NCI-H1105 treated with DMSO at 0.1 percent for 48 hours (cell line): ENCODE measurements around the gene SLC25A1.
"Not testable (repeated sequence)": the region's sequence is repeated elsewhere in the genome, so short reads cannot be mapped to it uniquely, and the experiment has no call there.

ENCODE experiments used
- DNase-seq: peaks from one replicate; lab custom pipeline; 2025; lab: John Stamatoyannopoulos, UW

The SLC25A1 gene

GRCh38 chr22:19166421-19166820 lies 12.1 kb downstream of the SLC25A1 start:
- no peak for DNase-seq

DNA sequence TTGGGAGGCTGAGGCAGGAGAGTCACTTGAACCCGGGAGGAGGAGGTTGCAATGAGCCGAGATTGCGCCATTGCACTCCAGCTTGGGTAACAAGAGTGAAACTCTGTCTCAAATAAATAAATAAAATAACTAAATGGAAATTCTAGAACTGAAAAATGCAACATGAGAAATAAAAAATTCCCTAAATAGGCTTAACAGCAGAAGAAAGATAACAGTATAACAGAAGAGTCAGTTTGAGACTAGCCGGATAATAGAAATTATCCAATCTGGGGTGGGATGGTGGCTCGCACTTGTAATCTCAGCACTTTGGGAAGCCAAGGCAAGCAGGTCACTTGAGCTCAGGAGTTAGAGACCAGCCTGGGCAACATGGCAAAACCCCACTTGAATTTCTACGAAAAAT lies 14.1 kb downstream of the SLC25A1 start:
- no peak for DNase-seq

GRCh38 chr22:19158649-19159048 lies 19.9 kb downstream of the SLC25A1 start:
- DNase-seq = not testable (repeated sequence)

GRCh38 chr22:19156109-19156508 lies 22.4 kb downstream of the SLC25A1 start:
- DNase-seq = not testable (repeated sequence)

DNA sequence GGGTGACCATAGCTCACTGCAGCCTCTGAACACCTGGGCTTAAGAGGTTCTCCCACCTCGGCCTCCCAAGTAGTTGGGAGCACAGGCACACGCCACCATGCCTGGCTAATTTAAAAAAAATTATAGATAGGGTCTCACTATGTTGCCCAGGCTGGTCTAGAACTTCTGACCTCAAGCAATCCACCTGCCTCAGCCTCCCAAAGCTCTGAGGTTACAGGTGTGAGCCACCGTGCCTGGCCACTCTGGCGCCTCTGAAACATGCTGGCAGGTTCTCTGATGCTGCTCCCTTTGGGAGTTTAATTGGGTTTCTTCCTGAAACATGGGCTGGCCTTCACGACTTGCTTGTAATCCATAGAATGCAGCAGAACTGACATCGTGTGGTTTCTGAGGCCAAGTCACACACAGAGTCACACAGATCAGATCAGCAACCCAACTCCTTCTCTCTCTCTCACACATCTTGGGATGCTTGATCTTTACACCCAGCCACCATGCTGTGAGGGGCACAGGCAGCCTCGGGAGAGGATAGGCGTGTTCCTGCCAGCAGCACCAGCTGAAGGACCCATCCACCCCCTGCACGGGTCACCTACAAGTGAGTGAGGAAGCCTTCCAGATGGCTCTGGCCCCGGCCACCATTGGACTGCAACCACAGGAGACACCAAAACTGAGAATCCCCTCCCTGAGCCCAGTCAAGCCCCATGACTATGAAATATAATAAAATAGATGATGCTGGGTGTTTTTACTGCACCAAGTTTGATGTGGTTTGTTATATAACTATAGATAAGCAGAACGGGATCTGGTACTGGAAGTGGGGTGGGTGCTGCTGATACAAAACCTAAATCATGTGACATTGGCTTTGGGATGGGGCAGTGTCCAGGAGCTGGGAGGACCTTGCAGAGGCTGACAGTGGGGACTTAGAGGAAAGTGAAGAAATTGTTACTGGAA lies 25.3 kb downstream of the SLC25A1 start:
- DNase-seq = no peak

- no peak for DNase-seq
Measured at GRCh38 chr22:19151329-19152191, 27.0 kb downstream of the SLC25A1 start.

DNA sequence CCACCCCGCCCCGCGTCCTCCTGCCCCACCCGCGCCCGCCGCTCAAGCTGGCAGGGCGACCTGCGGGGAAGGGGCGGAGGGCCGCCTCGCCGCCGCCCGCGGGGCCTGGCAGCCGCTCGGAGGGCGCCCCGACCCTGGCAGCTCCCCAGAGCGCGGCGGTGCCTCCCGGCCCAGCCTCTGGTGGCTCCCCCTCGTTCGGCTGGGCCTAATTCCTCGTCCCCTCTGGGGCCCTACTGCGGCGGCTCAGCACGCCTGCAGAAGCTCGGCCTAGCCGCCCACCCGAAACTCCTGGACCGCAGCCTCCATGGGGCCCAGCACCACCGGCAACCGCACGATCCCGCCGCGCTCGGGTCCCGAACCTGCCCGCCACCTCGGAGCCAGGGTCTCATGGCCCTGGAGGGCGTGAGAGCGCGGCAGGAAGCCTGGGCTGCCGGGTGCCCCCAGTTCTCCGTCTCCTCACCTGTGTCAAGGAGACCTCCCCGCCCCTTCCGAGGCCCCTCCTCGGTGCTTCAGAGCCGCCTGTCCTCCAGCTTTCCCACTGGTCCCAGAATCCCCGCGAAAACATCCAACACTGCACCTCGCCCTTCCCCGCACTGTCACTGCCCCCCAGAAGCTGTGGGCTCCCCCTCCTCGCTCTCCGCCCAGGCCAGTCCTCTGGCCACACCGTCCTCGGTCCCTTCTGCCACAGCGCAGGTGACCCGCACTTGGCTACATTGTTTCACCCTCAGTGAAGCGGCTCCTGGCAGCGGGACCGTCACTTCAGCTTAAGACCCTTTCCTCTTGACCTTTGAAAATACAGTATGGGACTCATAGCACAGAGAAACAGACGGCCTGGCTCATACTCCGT lies 27.8 kb downstream of the SLC25A1 start:
- DNase-seq = no peak

DNA sequence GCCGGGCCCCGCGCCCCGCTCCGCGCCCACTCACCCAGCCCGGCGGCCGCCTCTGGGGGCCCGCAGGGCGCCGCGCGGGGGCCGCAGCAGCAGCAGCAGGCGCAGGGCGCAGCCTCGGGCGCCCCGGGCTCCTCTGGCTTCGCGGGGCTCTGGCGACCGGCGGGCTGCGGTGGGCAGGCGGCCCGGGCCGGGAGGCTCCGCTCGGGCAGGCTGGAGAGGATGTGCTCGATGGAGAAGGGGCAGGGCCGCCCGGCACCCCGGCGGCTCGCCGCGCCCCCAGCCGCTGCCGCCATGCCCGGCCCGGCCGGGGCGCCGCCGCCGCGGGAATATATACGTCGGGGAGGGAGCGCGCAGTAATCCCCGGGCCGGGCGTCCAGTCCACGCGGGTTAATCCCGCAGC lies 28.5 kb downstream of the SLC25A1 start, which contains the start of gene GSC2:
GSC2 (minus strand) TSS at position 302 of the 400 bp plus-strand sequence; CDS start at position 293, 9 bp downstream.
- DNase-seq = no peak

GRCh38 chr22:19149047-19149883 lies 29.3 kb downstream of the SLC25A1 start:
- peak; percentile 20 for DNase-seq

DNA sequence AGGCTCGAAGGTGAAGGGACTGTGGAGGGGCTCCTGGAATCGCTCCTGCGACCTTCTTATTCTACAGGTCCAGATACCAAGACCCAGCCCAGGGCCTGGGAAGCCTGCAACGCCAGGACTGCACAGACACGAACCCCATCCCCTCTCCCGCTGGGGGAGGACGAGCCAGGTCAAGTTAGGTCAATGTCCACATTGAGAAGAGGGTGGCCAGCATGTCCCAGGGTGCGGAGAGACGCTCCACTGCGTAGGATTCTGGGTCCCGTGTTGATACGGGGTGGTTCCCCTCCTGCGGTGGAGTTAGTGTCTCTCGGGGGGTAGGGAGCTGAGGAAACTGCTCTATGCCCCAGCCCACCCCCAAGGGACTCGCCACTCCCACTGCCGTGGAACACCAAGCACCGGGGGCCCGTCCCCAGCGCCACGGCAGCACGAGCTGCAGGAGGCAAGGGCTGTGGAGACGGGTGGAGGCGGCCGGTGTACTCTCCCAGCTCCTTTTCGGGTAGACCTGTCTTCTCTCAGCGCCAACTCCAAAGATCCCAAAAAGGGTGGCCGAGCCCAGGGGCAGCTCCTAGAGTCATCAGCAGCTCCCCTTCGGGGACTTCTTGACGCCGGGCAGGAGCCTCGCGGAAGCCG lies 30.0 kb downstream of the SLC25A1 start:
- no peak for DNase-seq

GRCh38 chr22:19147195-19147780 lies 31.2 kb downstream of the SLC25A1 start:
- DNase-seq = no peak

DNA sequence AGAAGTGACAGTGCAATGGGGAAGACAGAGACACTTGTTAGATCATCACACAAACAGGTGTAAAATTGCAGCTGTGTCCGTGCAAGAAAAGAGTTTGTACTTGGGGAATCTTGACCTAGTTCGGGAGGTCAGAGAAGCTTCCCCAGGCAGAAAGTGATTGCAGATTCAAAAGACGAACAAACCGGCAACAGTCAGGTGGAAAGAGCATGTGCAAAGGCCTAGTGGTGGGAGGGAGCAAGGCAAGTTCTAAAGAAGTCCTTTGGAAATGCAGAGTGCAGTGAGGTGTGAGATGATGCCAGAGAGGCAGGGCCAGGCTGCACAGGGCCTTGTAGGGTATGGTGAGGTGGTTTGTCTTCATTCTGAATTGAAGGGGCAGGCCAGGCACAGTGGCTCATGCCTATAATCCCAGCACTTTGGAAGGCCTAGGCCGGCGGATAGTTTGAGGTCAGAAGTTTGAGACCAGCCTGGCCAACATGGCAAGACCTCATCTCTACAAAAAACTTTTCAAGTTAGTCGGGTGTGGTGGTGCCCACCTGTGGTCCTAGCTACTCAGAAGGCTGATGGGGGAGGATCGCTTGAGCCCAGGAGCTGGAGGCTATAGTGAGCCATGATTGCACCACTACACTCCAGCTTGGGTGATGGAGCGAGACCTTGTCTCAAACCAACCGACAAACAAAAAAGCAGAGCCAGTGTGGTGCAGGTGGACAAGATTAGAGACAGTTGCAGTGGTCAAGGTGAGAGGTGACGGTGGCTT lies 32.1 kb downstream of the SLC25A1 start:
- no peak for DNase-seq

DNA sequence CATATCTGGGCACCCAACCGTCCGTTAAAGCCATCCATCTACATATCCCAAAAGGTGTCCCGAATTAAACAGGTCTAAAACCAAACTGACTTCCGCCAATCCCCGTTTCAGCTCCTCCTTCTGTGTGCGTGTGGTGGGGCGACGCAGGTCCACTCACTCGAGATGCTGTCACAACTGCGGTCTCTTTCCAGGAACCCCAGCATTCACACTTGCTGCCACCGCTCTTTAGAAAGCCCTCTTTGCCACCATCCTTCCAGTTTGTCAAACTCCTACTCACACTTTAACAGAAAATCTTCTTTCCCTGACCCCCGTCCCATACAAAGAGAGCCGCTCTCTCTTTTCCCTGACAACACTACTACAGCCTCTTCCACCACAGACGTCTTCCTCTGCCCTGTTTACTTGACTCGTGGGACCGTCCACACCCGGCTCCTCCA lies 34.6 kb downstream of the SLC25A1 start:
- no peak for DNase-seq

DNA sequence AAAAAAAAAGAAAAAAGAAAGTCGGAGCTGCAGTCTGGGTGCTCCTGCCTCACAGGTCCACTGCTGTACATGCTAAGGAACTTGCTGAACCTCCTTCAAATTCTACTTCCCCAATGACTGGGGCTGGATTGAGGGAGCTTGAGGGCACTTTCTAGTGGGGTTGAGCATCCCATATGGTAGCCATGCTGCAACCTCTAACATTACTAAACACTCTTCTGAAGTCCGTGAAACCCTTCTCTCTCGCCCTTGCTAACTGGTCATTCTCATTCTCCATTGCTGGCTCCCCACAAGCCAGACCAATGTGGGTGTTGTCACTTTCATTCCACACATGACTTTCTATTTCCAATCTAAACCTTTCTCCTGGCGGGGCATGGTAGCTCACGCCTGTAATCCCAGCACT lies 35.3 kb downstream of the SLC25A1 start:
- DNase-seq = no peak

- no peak for DNase-seq
Measured at GRCh38 chr22:19142394-19142793, 36.1 kb downstream of the SLC25A1 start.

DNA sequence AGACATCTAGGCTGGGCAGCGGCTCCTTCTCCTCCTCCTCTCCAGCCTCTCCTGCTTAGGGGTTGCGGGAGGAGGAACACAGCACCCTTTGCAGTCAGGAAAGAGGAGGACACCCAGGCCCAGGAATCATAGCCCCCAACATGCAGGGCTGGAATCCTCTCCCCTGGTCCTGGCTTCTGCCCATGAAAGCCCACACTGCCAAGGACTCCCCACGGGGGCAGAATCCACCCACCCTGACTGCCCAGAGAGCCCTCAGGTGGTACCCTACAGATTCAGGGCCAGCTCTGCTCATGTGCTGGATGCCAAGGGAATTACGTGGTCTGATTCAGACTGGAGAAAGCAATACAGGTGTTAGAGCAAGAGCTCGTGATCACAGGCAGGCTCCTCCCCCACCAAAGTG lies 38.6 kb downstream of the SLC25A1 start:
- no peak for DNase-seq

- DNase-seq = no peak
Measured at GRCh38 chr22:19139001-19139356, 39.6 kb downstream of the SLC25A1 start.

- DNase-seq = no peak
Measured at GRCh38 chr22:19138217-19139000, 40.1 kb downstream of the SLC25A1 start.
